Activated T-cell treated with anti-CD3 and anti-CD28 coated beads, Interleukin-2, amount 50 U/mL, for 48 hours (primary cell): ENCODE data around the gene GRAP2.
"Not testable (repeated sequence)": the region's sequence is repeated elsewhere in the genome, so short reads cannot be mapped to it uniquely, and the experiment has no call there.

ENCODE experiments used
- DNase-seq, 2 experiments: peaks; one replicate each; pipeline ENCODE4 v3.0.0-alpha.2; 2020

Gene GRAP2

GRCh38 chr22:39900306-39901227, at the start of gene GRAP2:
Gene GRAP2 (plus strand): TSS chr22:39901084. CDS start chr22:39947107, 46,023 bp downstream.
- peak; percentile 65 to 68 for DNase-seq

GRCh38 chr22:39851606-39852315, 49.1 kb upstream of the GRAP2 start:
- DNase-seq, result no peak

- no peak for DNase-seq
Measured at GRCh38 chr22:39852799-39853198, 48.1 kb upstream of the GRAP2 start.

GRCh38 chr22:39856588-39856987, 44.3 kb upstream of the GRAP2 start:
- no peak for DNase-seq

- no peak for DNase-seq
Measured at GRCh38 chr22:39859903-39860588, 40.8 kb upstream of the GRAP2 start.

GRCh38 chr22:39868741-39869140, 32.1 kb upstream of the GRAP2 start:
- no peak for DNase-seq

- DNase-seq, result not testable (repeated sequence)
Measured at GRCh38 chr22:39869797-39870196, 31.1 kb upstream of the GRAP2 start.

GRCh38 chr22:39871008-39871798, 29.7 kb upstream of the GRAP2 start:
- DNase-seq, result no peak

GRCh38 chr22:39872548-39872947, 28.3 kb upstream of the GRAP2 start:
- DNase-seq, result no peak

GRCh38 chr22:39873965-39874364, 26.9 kb upstream of the GRAP2 start:
- DNase-seq, result no peak

- DNase-seq, result not testable (repeated sequence)
Measured at GRCh38 chr22:39875176-39875885, 25.6 kb upstream of the GRAP2 start.

- DNase-seq, result no peak
Measured at GRCh38 chr22:39877079-39877845, 23.6 kb upstream of the GRAP2 start.

- no peak for DNase-seq
Measured at GRCh38 chr22:39880722-39881121, 20.2 kb upstream of the GRAP2 start.

GRCh38 chr22:39883057-39883456, 17.8 kb upstream of the GRAP2 start:
- DNase-seq, result no peak

GRCh38 chr22:39889924-39890323, 11.0 kb upstream of the GRAP2 start:
- not testable (repeated sequence) for DNase-seq

GRCh38 chr22:39893526-39893925, 7.4 kb upstream of the GRAP2 start, which contains the start of gene ENTHD1:
Gene ENTHD1 (minus strand): TSS chr22:39893760. CDS start chr22:39887748, 6,012 bp downstream.
- no peak for DNase-seq

- DNase-seq, result no peak
Measured at GRCh38 chr22:39894554-39895092, 6.3 kb upstream of the GRAP2 start.

- DNase-seq, result no peak
Measured at GRCh38 chr22:39895682-39896081, 5.2 kb upstream of the GRAP2 start.

- DNase-seq, result no peak
Measured at GRCh38 chr22:39896313-39896996, 4.4 kb upstream of the GRAP2 start.

GRCh38 chr22:39897841-39898240, 3.0 kb upstream of the GRAP2 start:
- DNase-seq, result no peak
